Activated CD4-positive, CD25-positive, alpha-beta regulatory T cell treated with anti-CD3 and anti-CD28 coated beads, Interleukin-2, amount 50 U/mL, for 24 hours (primary cell): ENCODE results near the gene N4BP2L1.

Experiments
- ATAC-seq, 2 donors: fragments of 150-1000 bp; cut with Tn5 transposase; one replicate each; pipeline ENCODE4 v1.10.0; 2021; ENCODE audit warnings: mild to moderate bottlenecking in 1 of 2, moderate library complexity in 1 of 2

N4BP2L1 gene

GRCh38 chr13:32431361-32431760 lies 3.4 kb upstream of the N4BP2L1 start:
- no peak for ATAC-seq

- ATAC-seq: no peak
Observed at GRCh38 chr13:32430018-32430747, 2.3 kb upstream of the N4BP2L1 start.

GRCh38 chr13:32429433-32429909 lies 1.5 kb upstream of the N4BP2L1 start:
- no peak for ATAC-seq

- ATAC-seq: no peak
Observed at GRCh38 chr13:32428581-32429432, 877 bp upstream of the N4BP2L1 start.

GRCh38 chr13:32426990-32427851 lies 709 bp downstream of the N4BP2L1 start:
- ATAC-seq: peak; percentile 12

- ATAC-seq: peak; percentile 76 to 78
Observed at GRCh38 chr13:32426191-32426989, 1.5 kb downstream of the N4BP2L1 start.

- ATAC-seq: no peak
Observed at GRCh38 chr13:32425158-32425557, 2.8 kb downstream of the N4BP2L1 start.

- ATAC-seq: no peak
Observed at GRCh38 chr13:32423592-32423991, 4.3 kb downstream of the N4BP2L1 start.

- no peak for ATAC-seq
Observed at GRCh38 chr13:32419862-32420261, 8.1 kb downstream of the N4BP2L1 start.

GRCh38 chr13:32417995-32418394 lies 9.9 kb downstream of the N4BP2L1 start:
- ATAC-seq: no peak

GRCh38 chr13:32415019-32415418 lies 12.9 kb downstream of the N4BP2L1 start:
- peak in 1 of 2 donors; percentile 51 for ATAC-seq

GRCh38 chr13:32414580-32414979 lies 13.3 kb downstream of the N4BP2L1 start:
- ATAC-seq: no peak

- no peak for ATAC-seq
Observed at GRCh38 chr13:32413284-32413683, 14.6 kb downstream of the N4BP2L1 start.

GRCh38 chr13:32409561-32410421 lies 18.1 kb downstream of the N4BP2L1 start:
- ATAC-seq: no peak

- ATAC-seq: no peak
Observed at GRCh38 chr13:32409001-32409313, 19.0 kb downstream of the N4BP2L1 start.

- peak; percentile 38 to 41 for ATAC-seq
Observed at GRCh38 chr13:32408296-32409000, 19.5 kb downstream of the N4BP2L1 start.

GRCh38 chr13:32407854-32408253 lies 20.1 kb downstream of the N4BP2L1 start:
- ATAC-seq: peak; percentile 60 to 81

- no peak for ATAC-seq
Observed at GRCh38 chr13:32403108-32403507, 24.8 kb downstream of the N4BP2L1 start.

- no peak for ATAC-seq
Observed at GRCh38 chr13:32391101-32391619, 36.8 kb downstream of the N4BP2L1 start.

GRCh38 chr13:32390484-32390883 lies 37.4 kb downstream of the N4BP2L1 start:
- no peak for ATAC-seq
